HG03521 (cell line): ENCODE results near the gene PPIL3.
"Not testable (repeated sequence)": the region's sequence is repeated elsewhere in the genome, so short reads cannot be mapped to it uniquely, and the experiment has no call there.

ENCODE experiments used
- ATAC-seq: cut with Tn5 transposase; IDR thresholded peaks from one replicate; pipeline ENCODE4 v1.9.1; 2021; ENCODE audit warnings: mild to moderate bottlenecking, moderate library complexity; ENCODE audit not compliant: unreplicated experiment

PPIL3 gene

DNA sequence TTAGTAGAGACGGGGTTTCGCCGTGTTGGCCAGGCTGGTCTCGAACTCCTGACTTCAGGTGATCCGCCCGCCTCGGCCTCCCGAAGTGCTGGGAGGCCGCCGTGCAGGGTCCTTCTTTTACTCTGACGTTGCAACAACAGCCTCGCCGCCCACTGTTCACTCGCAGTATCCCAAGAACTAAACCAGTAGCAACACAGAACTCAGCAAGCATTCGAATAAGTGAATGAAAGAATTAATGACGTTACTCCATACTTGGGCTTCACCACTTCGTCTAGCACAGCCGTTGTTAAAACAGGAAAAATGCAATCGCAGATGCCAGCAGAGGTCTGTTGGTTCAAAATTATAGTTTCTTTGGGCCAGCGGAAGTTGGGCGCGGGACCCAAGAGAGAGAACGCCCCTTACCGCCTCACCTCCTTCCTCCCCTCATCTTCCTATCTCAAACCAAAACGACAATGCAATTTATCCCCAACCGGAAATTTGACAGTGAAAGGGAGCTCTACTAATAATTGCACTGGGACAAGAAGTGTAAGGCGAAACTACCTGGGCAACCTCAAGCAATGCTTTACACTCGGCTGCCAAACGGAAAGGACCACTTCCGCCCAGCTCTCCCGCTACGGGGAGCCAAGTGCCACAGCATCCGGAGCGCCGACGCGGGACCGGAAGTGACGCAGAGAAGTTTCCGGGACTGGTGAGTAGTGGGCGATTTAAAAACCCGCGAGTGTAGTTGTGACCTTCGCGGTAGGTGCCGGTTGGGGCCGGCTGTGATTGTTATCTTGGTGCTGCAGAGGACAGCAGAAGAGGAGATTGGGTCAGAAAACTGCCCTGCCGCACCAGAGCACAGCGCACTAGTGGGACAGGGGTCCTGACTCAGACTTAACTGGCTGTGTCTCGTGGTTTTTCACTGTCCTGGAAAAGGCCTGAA, at the start of gene PPIL3, which contains the start of gene NIF3L1:
PPIL3 (minus strand) TSS at position 374 of the 922 bp plus-strand sequence. CDS start 1,462 bp downstream, outside the sequence.
NIF3L1 (plus strand) TSS at position 668 of the 922 bp plus-strand sequence. CDS start 2,573 bp downstream, outside the sequence.
- ATAC-seq = peak; percentile 84

DNA sequence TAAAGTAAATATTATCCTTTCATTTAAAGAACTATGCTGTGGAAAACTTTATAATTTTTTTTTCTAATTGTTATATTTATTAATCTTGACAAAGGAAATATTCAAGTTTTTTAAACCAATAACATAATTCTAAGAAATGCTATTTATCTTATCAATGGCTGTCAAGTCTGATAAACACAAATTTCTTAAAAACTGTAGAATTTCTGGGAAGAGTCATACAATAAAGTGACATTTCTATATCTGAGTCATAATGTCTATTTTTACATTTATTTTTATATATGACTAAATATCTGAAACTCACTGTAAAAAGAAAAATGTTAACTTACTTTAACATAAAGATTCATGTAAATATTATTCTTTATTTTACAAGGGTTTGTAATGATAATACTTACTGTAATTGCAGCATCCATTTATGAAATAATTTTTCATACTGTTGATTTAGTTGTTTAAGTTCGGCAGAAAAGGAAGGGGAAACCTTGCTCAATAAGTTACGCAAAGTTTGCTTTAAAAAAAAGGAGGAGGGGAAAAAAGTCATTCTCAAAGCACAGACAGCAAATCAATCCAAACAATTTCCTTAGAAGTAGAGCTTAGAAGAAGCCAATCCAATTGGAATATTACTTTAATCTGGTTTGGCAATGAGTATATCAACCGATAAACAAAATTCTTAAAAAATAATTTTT, 42.2 kb upstream of the PPIL3 start:
- ATAC-seq = no peak

DNA sequence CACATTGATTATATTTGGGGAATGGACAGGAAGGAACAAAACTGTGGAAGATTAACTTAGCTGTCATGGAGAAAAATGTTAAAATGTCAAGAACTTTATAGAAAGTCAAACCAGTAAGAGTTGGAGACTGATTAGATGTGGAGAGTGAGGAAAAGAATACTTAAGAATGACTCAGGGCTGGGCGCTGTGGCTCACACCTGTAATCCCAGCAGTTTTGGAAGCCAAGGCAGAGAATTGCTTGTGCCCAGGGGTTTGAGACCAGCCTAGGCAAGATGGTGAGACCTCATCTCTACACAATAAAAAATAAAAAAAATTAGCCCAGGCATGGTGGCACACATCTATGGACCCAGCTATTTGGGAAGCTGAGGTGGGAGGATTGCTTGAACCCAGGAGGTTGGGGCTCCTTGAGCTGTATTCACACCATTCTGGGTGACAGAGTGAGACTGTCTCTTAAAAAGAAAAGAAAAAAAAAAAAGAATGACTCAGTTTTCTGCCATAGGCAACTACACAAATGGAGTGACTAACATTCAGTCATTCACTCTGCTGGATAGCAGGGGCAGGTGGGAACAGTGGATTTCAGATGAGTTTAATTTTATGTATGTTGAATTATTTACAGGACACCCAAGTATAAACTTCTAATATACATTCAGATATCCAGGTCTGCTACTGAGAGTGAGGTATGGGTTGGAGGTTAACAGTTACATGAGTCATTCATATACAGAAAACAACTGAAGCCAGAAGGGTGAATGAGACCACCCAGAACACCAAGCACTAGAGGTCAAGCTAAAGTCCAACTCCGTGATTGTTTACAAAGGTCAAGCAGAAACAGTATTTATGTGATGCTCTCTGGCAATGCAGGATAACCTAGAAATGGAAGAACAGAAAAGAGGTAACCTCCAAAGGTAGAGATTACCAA, 40.7 kb upstream of the PPIL3 start:
- ATAC-seq = no peak

DNA sequence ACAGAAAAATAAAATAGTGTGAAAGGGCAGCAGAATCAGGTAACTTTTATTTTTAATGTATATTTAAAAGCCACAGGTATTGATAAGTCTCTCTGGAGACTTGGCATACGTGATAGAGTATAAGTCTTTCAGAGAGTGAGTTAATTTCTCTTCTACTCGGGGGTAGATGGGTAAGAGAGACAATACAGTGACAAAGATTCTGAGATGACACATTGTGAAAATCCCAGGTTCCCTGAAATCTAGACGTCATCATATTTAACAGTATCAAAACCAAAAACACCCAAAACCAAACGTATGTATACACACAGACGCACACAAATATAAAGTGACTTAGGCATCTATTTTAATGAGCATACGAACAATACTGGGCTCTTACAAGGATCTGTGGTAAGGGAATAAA, 33.6 kb upstream of the PPIL3 start:
- ATAC-seq = no peak

GRCh38 chr2:200913654-200914053, 24.8 kb upstream of the PPIL3 start:
- no peak for ATAC-seq

- ATAC-seq = no peak
Observed at GRCh38 chr2:200909958-200910357, 21.1 kb upstream of the PPIL3 start.

DNA sequence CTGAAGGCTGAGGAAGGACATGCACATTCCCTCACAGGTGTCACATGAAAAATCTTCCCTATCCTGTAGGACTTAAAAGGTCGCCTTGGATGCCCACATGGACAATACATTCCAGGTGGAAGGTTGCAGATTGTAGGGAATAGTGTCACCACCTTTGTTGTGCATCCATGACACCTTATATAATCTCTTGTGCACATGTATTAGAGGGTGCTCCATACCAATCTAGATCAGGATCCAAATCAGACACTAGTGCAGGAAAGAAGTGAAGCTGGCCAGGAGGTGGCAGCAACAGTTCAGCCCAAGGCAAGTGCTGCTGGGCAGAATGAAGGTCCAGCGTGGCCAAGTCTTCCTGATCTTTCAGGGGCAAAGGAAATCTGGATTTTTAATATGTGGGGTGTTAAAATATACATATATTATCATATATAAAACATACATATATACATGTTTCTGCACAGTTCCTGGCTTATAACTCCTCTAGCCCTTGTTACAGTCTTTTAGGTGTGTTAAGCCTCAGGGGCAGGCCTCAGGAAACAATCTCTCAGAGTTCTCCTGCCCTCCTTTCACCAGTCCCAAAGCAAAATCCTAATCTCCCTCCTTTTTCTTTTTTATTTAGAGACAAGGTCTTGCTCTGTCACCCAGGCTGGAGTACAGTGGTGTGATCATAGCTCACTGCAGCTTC, 16.9 kb upstream of the PPIL3 start:
- no peak for ATAC-seq

DNA sequence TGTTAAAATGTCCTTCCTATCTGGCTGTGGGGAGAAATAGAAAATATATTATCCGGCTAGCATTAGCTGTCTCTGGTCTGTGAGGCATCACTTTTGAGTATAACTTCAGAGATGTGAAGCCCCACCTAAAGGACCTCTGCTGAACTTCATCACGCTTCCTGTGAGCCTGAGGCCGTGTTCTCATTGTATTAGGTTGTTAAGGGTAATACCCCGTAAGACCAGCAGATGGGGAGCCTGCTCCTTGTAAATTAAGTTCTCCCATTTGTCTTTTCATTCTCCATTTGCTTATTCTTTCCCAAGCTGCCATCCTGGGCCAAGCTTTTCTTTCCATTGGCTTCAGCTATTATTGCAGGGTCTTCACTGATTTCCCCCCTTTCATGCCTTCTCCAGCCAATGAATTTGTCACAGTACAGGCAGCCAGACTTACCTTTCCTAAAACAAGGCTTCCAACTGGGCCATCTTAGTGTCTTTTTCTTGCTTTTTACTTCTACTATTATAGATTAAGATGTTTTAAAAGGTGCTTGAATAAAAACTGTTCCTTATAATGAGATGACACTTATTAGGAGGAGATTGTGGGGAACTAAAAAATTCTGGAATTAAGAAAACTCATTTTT, 12.7 kb upstream of the PPIL3 start:
- peak; percentile 99 for ATAC-seq

DNA sequence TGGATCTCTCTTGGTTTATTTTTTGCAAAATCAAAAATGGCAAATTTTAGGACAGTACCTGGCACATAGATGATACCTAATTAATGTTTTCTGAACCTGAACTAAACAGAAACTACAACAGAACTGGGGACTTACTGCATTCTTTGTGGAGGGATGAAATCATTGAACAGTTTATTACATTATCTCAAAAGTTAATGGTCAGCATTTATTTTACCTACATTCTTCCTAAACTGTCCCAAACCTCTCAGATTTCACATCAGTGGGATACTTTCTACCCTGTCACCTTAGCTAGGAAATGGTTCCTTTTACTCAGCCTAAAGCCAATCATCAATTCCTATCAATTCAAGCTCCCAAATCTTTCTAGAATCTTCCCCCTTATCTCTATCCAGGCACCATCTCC, 10.6 kb upstream of the PPIL3 start:
- ATAC-seq = no peak

GRCh38 chr2:200881715-200882249, 7.1 kb downstream of the PPIL3 start:
- not testable (repeated sequence) for ATAC-seq

- ATAC-seq = no peak
Observed at GRCh38 chr2:200878289-200878880, 10.5 kb downstream of the PPIL3 start.

- ATAC-seq = no peak
Observed at GRCh38 chr2:200877443-200877842, 11.4 kb downstream of the PPIL3 start.

DNA sequence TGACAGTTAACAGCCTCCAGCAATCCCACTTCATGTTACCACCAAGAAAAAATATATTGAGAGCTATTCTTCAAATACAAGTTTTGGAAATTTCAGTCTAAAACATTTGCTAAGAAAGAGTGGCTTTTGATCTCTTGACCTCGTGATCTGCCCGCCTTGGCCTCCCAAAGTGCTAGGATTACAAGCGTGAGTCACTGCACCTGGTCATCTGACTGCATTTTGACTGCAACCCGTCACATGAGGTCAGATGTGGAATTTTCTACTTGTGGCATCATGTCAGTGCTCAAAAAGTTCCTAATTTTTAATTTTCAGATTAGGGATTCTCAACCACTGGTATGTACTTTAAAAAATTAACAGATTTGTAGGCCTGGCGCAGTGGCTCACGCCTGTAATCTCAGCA, 15.3 kb downstream of the PPIL3 start:
- no peak for ATAC-seq

GRCh38 chr2:200871151-200871550, 17.7 kb downstream of the PPIL3 start:
- no peak for ATAC-seq

- no peak for ATAC-seq
Observed at GRCh38 chr2:200869014-200869413, 19.9 kb downstream of the PPIL3 start.

GRCh38 chr2:200864176-200865034, 24.5 kb downstream of the PPIL3 start, which contains the start of gene CLK1:
TSS of gene CLK1 (minus strand) at chr2:200864658. CDS start at chr2:200861862, 2,796 bp downstream.
- peak; percentile 85 for ATAC-seq

- no peak for ATAC-seq
Observed at GRCh38 chr2:200863782-200864175, 25.1 kb downstream of the PPIL3 start.

DNA sequence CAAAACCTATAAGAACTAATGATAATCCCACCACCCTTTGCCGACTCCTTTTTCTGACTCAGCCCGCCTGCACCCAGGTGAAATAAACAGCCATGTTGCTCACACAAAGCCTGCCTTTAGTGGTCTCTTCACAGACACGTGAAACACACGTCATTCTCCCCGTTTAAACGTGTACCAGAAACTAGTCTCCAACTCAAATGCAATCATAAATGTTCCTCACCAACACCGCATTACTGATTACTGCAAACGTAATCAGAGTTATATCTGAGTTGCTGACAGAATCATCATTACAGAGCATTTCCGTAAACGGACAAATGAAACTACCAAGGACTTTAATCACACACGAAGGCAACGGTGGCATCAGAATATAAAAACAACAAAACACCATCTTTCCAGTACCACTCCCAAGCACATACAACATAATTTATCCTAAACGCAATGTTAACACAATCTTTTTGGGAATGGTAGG, 26.3 kb downstream of the PPIL3 start:
- no peak for ATAC-seq
